ENCODE measurements around the gene VPS35.

DNA sequence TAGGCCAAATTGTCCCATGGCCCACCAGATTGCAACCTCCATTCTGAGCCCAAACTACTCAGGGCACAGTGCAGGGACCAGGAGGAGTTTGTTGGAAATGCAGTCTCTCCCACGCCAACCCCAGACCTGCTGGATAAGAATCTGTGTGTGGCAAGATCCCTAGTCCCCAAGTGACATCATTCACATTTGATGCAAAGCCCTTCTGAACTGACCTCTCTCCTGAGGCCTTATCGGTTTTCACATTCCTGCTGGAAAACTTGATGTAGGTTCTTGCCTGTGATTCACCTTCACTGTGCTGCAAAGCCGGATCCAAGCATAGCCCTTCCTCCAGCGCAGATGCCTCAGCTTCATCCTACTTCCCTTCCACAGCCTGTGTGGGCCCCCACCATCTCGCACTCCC, 61.2 kb downstream of the VPS35 start:
- TF ChIP-seq, protein P1, sequence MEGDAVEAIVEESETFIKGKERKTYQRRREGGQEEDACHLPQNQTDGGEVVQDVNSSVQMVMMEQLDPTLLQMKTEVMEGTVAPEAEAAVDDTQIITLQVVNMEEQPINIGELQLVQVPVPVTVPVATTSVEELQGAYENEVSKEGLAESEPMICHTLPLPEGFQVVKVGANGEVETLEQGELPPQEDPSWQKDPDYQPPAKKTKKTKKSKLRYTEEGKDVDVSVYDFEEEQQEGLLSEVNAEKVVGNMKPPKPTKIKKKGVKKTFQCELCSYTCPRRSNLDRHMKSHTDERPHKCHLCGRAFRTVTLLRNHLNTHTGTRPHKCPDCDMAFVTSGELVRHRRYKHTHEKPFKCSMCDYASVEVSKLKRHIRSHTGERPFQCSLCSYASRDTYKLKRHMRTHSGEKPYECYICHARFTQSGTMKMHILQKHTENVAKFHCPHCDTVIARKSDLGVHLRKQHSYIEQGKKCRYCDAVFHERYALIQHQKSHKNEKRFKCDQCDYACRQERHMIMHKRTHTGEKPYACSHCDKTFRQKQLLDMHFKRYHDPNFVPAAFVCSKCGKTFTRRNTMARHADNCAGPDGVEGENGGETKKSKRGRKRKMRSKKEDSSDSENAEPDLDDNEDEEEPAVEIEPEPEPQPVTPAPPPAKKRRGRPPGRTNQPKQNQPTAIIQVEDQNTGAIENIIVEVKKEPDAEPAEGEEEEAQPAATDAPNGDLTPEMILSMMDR (IDR thresholded peaks at IDR 0.05): no peak
- no peak for TF ChIP-seq POLR2A (IDR thresholded peaks at IDR 0.05)

Measured in body of pancreas (tissue), 4 donors.